GM19467 (cell line): ENCODE data around the gene TFAP2E.
A peak's percentile ranks its signal among the peaks of the same experiment; 100 is the strongest.

Experiments
- ATAC-seq: cut with Tn5 transposase; IDR thresholded peaks from one replicate; pipeline ENCODE4 v1.9.1; 2021; ENCODE audit warnings: mild to moderate bottlenecking, moderate library complexity; ENCODE audit not compliant: unreplicated experiment

Gene TFAP2E

GRCh38 chr1:35556484-35557117 lies 16.5 kb upstream of the TFAP2E start:
- ATAC-seq: no peak

GRCh38 chr1:35557118-35557610 lies 15.9 kb upstream of the TFAP2E start, which contains the start of gene KIAA0319L:
Gene KIAA0319L, minus strand, starts transcription at chr1:35557403. Its CDS starts 2,912 bp downstream, at chr1:35554491.
- peak; percentile 70 for ATAC-seq

- ATAC-seq: peak; percentile 73
Measured at GRCh38 chr1:35557611-35558373, 15.3 kb upstream of the TFAP2E start, which contains the start of gene NCDN. Gene NCDN, plus strand, starts transcription at chr1:35557799. Its CDS starts 392 bp downstream, at chr1:35558191.

- ATAC-seq: no peak
Measured at GRCh38 chr1:35558374-35559316, 14.5 kb upstream of the TFAP2E start.

- no peak for ATAC-seq
Measured at GRCh38 chr1:35559317-35559944, 13.7 kb upstream of the TFAP2E start.

- no peak for ATAC-seq
Measured at GRCh38 chr1:35560256-35561225, 12.6 kb upstream of the TFAP2E start.

GRCh38 chr1:35561297-35561971 lies 11.7 kb upstream of the TFAP2E start:
- ATAC-seq: no peak

GRCh38 chr1:35561972-35562680 lies 11.0 kb upstream of the TFAP2E start:
- ATAC-seq: no peak

GRCh38 chr1:35563166-35563565 lies 9.9 kb upstream of the TFAP2E start:
- ATAC-seq: no peak

- ATAC-seq: no peak
Measured at GRCh38 chr1:35564037-35564883, 8.9 kb upstream of the TFAP2E start.

- no peak for ATAC-seq
Measured at GRCh38 chr1:35564884-35565741, 8.0 kb upstream of the TFAP2E start.

- ATAC-seq: no peak
Measured at GRCh38 chr1:35565742-35566133, 7.4 kb upstream of the TFAP2E start.

GRCh38 chr1:35567947-35568558 lies 5.1 kb upstream of the TFAP2E start:
- ATAC-seq: no peak

GRCh38 chr1:35568975-35569395 lies 4.1 kb upstream of the TFAP2E start:
- ATAC-seq: no peak

GRCh38 chr1:35569936-35570335 lies 3.2 kb upstream of the TFAP2E start:
- ATAC-seq: no peak

- ATAC-seq: no peak
Measured at GRCh38 chr1:35570589-35571137, 2.5 kb upstream of the TFAP2E start.
